ENCODE results near the gene LPAR5.

The LPAR5 gene

DNA sequence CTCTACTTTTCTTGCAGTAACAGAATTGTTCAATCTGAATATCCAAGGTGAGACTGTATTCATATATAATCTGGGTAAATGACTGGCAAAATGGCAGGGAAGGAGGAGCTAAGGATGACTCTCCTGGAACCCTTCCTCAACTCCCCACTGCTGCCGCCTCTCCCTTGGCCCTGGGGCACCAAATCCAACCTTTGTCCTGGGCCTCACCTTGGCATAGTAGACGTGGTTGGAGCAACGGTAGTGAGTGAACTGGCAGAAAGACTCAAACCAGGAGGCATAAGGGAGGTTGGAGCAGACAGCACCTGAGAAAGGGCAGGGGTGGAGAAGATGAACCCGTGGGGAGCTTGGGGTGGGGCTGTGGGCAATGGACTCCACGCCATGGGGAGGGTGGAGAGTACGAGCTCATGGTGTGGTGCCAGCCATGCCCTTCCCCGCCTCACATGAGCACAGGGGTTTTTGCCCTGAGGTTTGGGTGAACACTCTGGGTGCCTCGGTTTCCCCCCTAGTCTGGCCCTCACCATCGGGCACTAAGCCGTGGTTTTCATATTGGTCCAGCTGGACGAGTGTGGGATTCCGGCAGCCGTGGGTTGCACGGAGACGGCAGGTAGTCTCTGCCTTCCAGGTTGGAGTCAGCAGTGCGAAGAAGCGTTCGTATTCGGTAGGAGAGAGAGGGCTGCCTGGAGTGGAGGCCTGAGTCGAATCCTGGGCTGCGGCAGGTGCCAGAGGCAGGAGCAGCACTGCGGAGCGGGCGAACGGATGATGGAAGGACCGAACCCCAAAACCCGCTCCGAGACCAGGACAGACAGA is 10.7 kb upstream of the LPAR5 start:
- Mint-ChIP-seq H3K27ac (peak overlapping the region; percentile 37), H3K4me1 (ENCODE audit: low read depth) (peaks cover 11% of the 10 kb centered on the region), H3K27me3 (no peaks in the 10 kb centered on the region), H3K36me3 (peaks cover 13% of the 10 kb centered on the region), H3K9me3 (ENCODE audit: low read depth) (peaks cover 11% of the 10 kb centered on the region), H3K4me3 (peak overlapping the region; percentile 80)

- Mint-ChIP-seq H3K9me3 (ENCODE audit: low read depth) (peaks cover 11% of the 10 kb centered on the region), H3K36me3 (peaks cover 13% of the 10 kb centered on the region), H3K4me1 (ENCODE audit: low read depth) (peaks cover 11% of the 10 kb centered on the region), H3K4me3 (no peak overlapping the region), H3K27ac (no peak overlapping the region), H3K27me3 (no peaks in the 10 kb centered on the region)
These were observed 9.1 kb upstream of the LPAR5 start for GRCh38 chr12:6644903-6645302.

- Mint-ChIP-seq H3K9me3 (ENCODE audit: low read depth) (peaks cover 11% of the 10 kb centered on the region), H3K27me3 (no peaks in the 10 kb centered on the region), H3K4me1 (ENCODE audit: low read depth) (peaks cover 11% of the 10 kb centered on the region), H3K4me3 (no peak overlapping the region), H3K36me3 (peaks cover 13% of the 10 kb centered on the region), H3K27ac (no peak overlapping the region)
These were observed 8.5 kb upstream of the LPAR5 start for GRCh38 chr12:6644257-6644596.

GRCh38 chr12:6643569-6644256 is 8.0 kb upstream of the LPAR5 start:
- Mint-ChIP-seq H3K36me3 (peaks cover 13% of the 10 kb centered on the region), H3K27me3 (no peaks in the 10 kb centered on the region), H3K4me1 (ENCODE audit: low read depth) (peaks cover 11% of the 10 kb centered on the region), H3K4me3 (no peak overlapping the region), H3K27ac (no peak overlapping the region), H3K9me3 (ENCODE audit: low read depth) (peaks cover 11% of the 10 kb centered on the region)

DNA sequence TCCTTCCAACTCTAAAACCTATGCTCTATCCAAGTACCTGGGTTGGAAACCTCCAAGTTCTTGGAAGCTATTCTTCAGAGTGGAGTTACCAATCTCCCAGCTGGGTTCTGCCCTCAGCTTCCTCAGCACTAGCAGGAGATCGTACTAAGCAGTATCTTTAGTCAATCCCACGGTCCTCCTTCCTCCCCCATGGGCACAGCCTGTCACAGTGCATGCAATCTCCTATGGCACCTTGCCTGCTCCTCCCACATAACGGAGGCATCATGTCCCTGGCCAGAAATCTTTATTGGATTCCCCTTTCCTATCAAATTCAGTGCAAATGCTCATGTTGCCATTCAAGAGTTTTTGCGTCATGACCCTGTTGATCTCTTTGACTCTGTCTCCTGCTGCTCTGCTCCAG is 5.4 kb upstream of the LPAR5 start:
- Mint-ChIP-seq H3K27ac (peak overlapping the region; percentile 7), H3K9me3 (ENCODE audit: low read depth) (peaks cover 11% of the 10 kb centered on the region), H3K36me3 (peaks cover 13% of the 10 kb centered on the region), H3K4me1 (ENCODE audit: low read depth) (peaks cover 14% of the 10 kb centered on the region), H3K27me3 (no peaks in the 10 kb centered on the region), H3K4me3 (no peak overlapping the region)

- Mint-ChIP-seq H3K36me3 (peaks cover 13% of the 10 kb centered on the region), H3K4me1 (ENCODE audit: low read depth) (peaks cover 20% of the 10 kb centered on the region), H3K27me3 (no peaks in the 10 kb centered on the region), H3K9me3 (ENCODE audit: low read depth) (peaks cover 11% of the 10 kb centered on the region), H3K4me3 (no peak overlapping the region), H3K27ac (peak overlapping the region; percentile 59)
These were observed 4.7 kb upstream of the LPAR5 start for GRCh38 chr12:6640497-6640896.

DNA sequence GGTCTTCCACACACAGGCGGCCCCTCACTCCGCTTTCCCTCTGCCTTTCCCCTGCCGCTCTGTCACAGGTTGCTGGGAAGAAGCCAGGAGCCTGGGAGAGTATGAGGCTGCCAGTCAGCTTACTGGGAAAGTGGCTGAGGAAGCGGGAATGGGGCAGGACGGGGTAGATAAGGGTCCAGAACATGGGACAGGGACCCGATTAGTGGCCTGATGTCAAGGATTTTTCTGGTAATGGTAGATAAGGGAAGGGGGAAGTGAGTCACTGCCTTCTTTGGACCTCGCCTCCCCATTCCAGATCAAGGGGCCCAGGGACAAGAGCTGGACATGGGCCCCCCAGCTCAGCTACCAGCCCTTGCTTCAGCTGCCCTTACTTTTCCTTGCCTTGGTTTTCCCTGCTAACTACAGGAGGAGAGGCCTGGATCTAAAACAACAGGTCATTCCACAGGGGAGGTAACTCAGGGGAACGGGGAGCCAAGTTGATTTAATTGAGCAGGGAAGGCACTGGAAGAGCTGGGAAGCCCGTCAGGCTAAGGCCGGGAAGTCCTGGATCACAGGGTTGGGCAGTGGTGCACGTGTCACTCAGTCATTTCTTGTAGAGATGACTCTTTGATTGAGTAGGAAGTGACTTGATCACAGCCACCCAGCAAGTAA is 3.5 kb upstream of the LPAR5 start:
- no peak overlapping the region for H3K27ac Mint-ChIP-seq
- H3K4me1 Mint-ChIP-seq (ENCODE audit: low read depth) = peaks cover 28% of the 10 kb centered on the region
- H3K4me3 Mint-ChIP-seq = no peak overlapping the region
- H3K9me3 Mint-ChIP-seq (ENCODE audit: low read depth) = peaks cover 8% of the 10 kb centered on the region
- H3K36me3 Mint-ChIP-seq = peaks cover 7% of the 10 kb centered on the region
- no peaks in the 10 kb centered on the region for H3K27me3 Mint-ChIP-seq

- peak overlapping the region; percentile 37 for H3K27ac Mint-ChIP-seq
- peaks cover 34% of the 10 kb centered on the region for H3K4me1 Mint-ChIP-seq (ENCODE audit: low read depth)
- H3K4me3 Mint-ChIP-seq = no peak overlapping the region
These were observed 2.5 kb upstream of the LPAR5 start for GRCh38 chr12:6638305-6638704.

DNA sequence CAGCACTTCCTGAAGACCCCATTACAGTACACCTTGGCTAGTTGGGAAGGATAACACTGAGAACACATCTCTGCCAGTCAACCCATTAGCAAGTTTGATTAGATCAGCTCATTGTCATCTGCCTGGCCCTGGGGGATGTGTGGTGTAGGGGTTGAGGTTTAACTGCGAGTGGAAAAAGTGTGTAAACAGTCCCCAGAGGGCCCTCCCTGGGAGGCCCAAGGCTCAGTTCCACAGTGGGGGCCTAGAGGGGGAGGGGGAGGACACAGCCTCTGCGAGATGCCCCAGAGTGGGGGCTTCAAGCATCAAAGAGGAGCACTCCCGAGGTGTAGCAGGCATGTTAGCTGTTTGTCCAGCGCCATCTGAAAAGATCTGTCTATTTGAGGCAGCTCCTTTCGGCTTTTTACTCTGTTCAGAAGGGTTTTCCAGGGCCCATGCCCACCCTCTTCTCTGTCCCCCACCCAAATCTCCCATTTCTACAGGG is 344 bp downstream of the LPAR5 start:
- Mint-ChIP-seq H3K27me3 (no peaks in the 10 kb centered on the region), H3K27ac (peak overlapping the region; percentile 97), H3K36me3 (no peaks in the 10 kb centered on the region), H3K4me3 (peak overlapping the region; percentile 81), H3K9me3 (ENCODE audit: low read depth) (no peaks in the 10 kb centered on the region), H3K4me1 (ENCODE audit: low read depth) (peaks cover 62% of the 10 kb centered on the region)

More at GRCh38 chr12:6638305-6638704, 2.5 kb upstream of the LPAR5 start:
- Mint-ChIP-seq H3K36me3 (peaks cover 3% of the 10 kb centered on the region), H3K9me3 (ENCODE audit: low read depth) (peaks cover 3% of the 10 kb centered on the region), H3K27me3 (no peaks in the 10 kb centered on the region)

GRCh38 chr12:6632026-6632983 is 3.5 kb downstream of the LPAR5 start:
- Mint-ChIP-seq H3K36me3 (no peaks in the 10 kb centered on the region), H3K4me3 (peak overlapping the region; percentile 85), H3K27ac (peak overlapping the region; percentile 99), H3K4me1 (ENCODE audit: low read depth) (peaks cover 68% of the 10 kb centered on the region), H3K27me3 (no peaks in the 10 kb centered on the region), H3K9me3 (ENCODE audit: low read depth) (no peaks in the 10 kb centered on the region)

- peaks cover 73% of the 10 kb centered on the region for H3K4me1 Mint-ChIP-seq (ENCODE audit: low read depth)
- H3K4me3 Mint-ChIP-seq = peak overlapping the region; percentile 85
- no peaks in the 10 kb centered on the region for H3K27me3 Mint-ChIP-seq
- H3K36me3 Mint-ChIP-seq = no peaks in the 10 kb centered on the region
- peak overlapping the region; percentile 99 for H3K27ac Mint-ChIP-seq
- H3K9me3 Mint-ChIP-seq (ENCODE audit: low read depth) = no peaks in the 10 kb centered on the region
These were observed 4.2 kb downstream of the LPAR5 start for GRCh38 chr12:6631549-6631961.

GRCh38 chr12:6630736-6631135 is 5.0 kb downstream of the LPAR5 start:
- no peaks in the 10 kb centered on the region for H3K27me3 Mint-ChIP-seq
- no peaks in the 10 kb centered on the region for H3K9me3 Mint-ChIP-seq (ENCODE audit: low read depth)
- peak overlapping the region; percentile 99 for H3K27ac Mint-ChIP-seq
- H3K4me1 Mint-ChIP-seq (ENCODE audit: low read depth) = peaks cover 69% of the 10 kb centered on the region
- H3K36me3 Mint-ChIP-seq = no peaks in the 10 kb centered on the region
- peak overlapping the region; percentile 85 for H3K4me3 Mint-ChIP-seq

DNA sequence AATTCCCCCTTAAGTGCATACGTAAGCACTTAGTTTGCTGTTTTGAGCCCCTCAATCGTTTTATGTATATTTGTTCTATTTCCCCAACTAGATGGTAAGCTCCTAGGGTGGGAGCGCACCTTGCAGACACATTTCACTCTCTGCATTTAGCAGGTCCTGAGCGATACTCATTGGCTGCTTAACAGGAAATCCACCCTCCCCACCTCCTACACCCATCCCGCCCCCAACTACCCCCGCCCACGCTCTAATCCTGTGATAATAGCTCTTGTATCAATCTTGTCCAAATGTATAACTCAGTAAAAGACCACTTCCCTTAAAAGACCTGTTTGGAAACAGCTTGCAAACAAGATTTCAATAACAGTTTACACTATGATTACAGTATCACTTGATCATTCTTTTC is 8.1 kb downstream of the LPAR5 start:
- H3K9me3 Mint-ChIP-seq (ENCODE audit: low read depth) = no peaks in the 10 kb centered on the region
- H3K27ac Mint-ChIP-seq = peak overlapping the region; percentile 93
- no peaks in the 10 kb centered on the region for H3K27me3 Mint-ChIP-seq
- H3K4me3 Mint-ChIP-seq = peak overlapping the region; percentile 90
- peaks cover 2% of the 10 kb centered on the region for H3K36me3 Mint-ChIP-seq
- peaks cover 48% of the 10 kb centered on the region for H3K4me1 Mint-ChIP-seq (ENCODE audit: low read depth)

GRCh38 chr12:6626654-6627283 is 9.0 kb downstream of the LPAR5 start:
- peak overlapping the region; percentile 90 for H3K4me3 Mint-ChIP-seq
- H3K27me3 Mint-ChIP-seq = no peaks in the 10 kb centered on the region
- H3K36me3 Mint-ChIP-seq = peaks cover 2% of the 10 kb centered on the region
- peaks cover 40% of the 10 kb centered on the region for H3K4me1 Mint-ChIP-seq (ENCODE audit: low read depth)
- peak overlapping the region; percentile 83 for H3K27ac Mint-ChIP-seq
- no peaks in the 10 kb centered on the region for H3K9me3 Mint-ChIP-seq (ENCODE audit: low read depth)

Data from activated naive CD8-positive, alpha-beta T cell (primary cell).